HEK293T (cell line): ENCODE measurements around the gene CD24.
"Not testable (repeated sequence)": the region's sequence is repeated elsewhere in the genome, so short reads cannot be mapped to it uniquely, and the experiment has no call there.

ENCODE experiments used
- CTCF ChIA-PET: fragments of 350-600 bp; formaldehyde crosslinking; extraction: SDS; loops from one replicate; lab custom pipeline; 2021; ENCODE audit warnings: antibody characterized with exemption, inconsistent platforms; lab: Yijun Ruan, JAX
- POLR2A ChIA-PET: fragments of 350-600 bp; formaldehyde crosslinking; extraction: SDS; loops from one replicate; lab custom pipeline; 2020; ENCODE audit warnings: antibody characterized with exemption, inconsistent platforms; lab: Yijun Ruan, JAX
- DNase-seq: peaks from one replicate; pipeline ENCODE4 v3.0.0; 2012; ENCODE audit warnings: mixed read lengths; ENCODE audit errors: extremely low spot score
- ARNT ChIP-seq: fragments of 450-650 bp; IDR thresholded peaks from 2 replicates; pipeline ENCODE4 v1.6.1; 2017; ENCODE audit warnings: mild to moderate bottlenecking
- BHLHE40 ChIP-seq: fragments of 450-650 bp; IDR thresholded peaks from 2 replicates; pipeline ENCODE4 v1.6.1; 2016; ENCODE audit warnings: mild to moderate bottlenecking, moderate library complexity, borderline replicate concordance
- CTBP1 ChIP-seq: fragments of 450-650 bp; IDR thresholded peaks from 2 replicates; pipeline ENCODE4 v1.6.1; 2016; ENCODE audit warnings: borderline replicate concordance
- ELF4 ChIP-seq: fragments of 450-650 bp; IDR thresholded peaks from 2 replicates; pipeline ENCODE4 v1.6.1; 2017; ENCODE audit warnings: antibody characterized with exemption
- FOXA1 ChIP-seq: fragments of 450-650 bp; IDR thresholded peaks from 2 replicates; pipeline ENCODE4 v1.6.1; 2016; ENCODE audit warnings: mild to moderate bottlenecking
- FOXK2 ChIP-seq: fragments of 450-650 bp; IDR thresholded peaks from 2 replicates; pipeline ENCODE4 v1.6.1; 2016; ENCODE audit warnings: mild to moderate bottlenecking
- FOXM1 ChIP-seq: fragments of 450-650 bp; IDR thresholded peaks from 2 replicates; pipeline ENCODE4 v1.6.1; 2017; ENCODE audit warnings: mild to moderate bottlenecking, borderline replicate concordance
- HDGF ChIP-seq: fragments of 450-650 bp; IDR thresholded peaks from 2 replicates; pipeline ENCODE4 v1.6.1; 2017; ENCODE audit warnings: antibody characterized with exemption, borderline replicate concordance
- L3MBTL2 ChIP-seq: fragments of 450-650 bp; conservative IDR thresholded peaks from 2 replicates; pipeline ENCODE4 v1.6.1; 2016; ENCODE audit warnings: mild to moderate bottlenecking
- LEF1 ChIP-seq: fragments of 450-650 bp; IDR thresholded peaks from 2 replicates; pipeline ENCODE4 v1.6.1; 2017; ENCODE audit warnings: mild to moderate bottlenecking, borderline replicate concordance
- NFRKB ChIP-seq: fragments of 450-650 bp; IDR thresholded peaks from 2 replicates; pipeline ENCODE4 v1.6.1; 2016; ENCODE audit warnings: mild to moderate bottlenecking, moderate library complexity
- PKNOX1 ChIP-seq: fragments of 450-650 bp; IDR thresholded peaks from 2 replicates; pipeline ENCODE4 v1.6.1; 2016
- SP1 ChIP-seq: fragments of 450-650 bp; IDR thresholded peaks from 2 replicates; pipeline ENCODE4 v1.6.1; 2017
- SUZ12 ChIP-seq: fragments of 450-650 bp; IDR thresholded peaks from 2 replicates; pipeline ENCODE4 v1.6.1; 2016; ENCODE audit warnings: mild to moderate bottlenecking
- TARDBP ChIP-seq: fragments of 450-650 bp; IDR thresholded peaks from 2 replicates; pipeline ENCODE4 v1.6.1; 2016
- ZNF384 ChIP-seq: fragments of 450-650 bp; IDR thresholded peaks from 2 replicates; pipeline ENCODE4 v1.6.1; 2016

Gene CD24

DNA sequence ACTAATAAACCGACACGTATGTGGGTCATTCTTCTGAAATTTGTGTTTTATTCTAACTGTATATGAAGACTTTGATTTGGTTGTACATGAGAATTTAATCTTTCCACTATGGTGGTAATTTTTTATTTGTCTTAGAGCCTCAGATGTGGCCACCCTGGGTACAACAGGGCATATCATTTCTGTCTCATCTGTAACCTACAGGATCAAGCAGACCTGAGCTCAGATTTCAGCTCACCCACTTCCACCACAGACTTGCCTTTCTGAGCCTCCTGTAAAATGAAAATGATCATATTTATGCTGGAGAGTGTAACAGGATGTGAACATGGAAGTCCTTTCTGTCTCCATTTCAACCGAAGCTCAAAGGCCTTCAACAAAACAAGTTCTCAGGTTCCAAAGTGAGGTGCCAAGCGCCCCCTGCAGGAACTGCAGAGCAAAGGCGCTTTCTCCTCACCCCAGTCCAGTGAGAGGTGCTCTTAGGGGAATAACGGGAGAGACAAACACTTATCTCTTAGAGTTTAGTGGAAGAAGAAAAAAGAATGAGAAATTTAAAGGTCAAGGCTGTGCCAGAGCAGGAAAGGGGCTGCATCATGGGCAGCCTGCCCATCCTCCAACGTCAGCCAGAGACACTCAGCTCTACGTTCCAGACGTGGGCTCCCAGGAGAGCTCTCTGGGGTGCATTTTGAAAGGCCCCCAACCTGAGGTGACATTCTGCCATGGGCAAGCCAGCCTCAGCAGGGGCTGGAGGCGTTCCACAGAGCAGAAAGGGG lies 23.0 kb upstream of the CD24 start:
- ChIA-PET CTCF (interaction anchor here (0.6 to 1.6 kb wide), 34 partner anchors 9 to 844 kb away, joined by 3 to 8 read pairs (median 4); no protein-coding TSS in a partner anchor), POLR2A (no interaction called here)
- TF ChIP-seq SP1 (no peak), TARDBP (no peak), ZNF384 (no peak), FOXK2 (no peak), FOXA1 (no peak), ARNT (no peak), FOXM1 (no peak), L3MBTL2 (no peak), NFRKB (no peak), SUZ12 (no peak), ELF4 (no peak), PKNOX1 (no peak), CTBP1 (no peak), BHLHE40 (no peak), LEF1 (no peak), HDGF (no peak)
- DNase-seq = peak; percentile 76

DNA sequence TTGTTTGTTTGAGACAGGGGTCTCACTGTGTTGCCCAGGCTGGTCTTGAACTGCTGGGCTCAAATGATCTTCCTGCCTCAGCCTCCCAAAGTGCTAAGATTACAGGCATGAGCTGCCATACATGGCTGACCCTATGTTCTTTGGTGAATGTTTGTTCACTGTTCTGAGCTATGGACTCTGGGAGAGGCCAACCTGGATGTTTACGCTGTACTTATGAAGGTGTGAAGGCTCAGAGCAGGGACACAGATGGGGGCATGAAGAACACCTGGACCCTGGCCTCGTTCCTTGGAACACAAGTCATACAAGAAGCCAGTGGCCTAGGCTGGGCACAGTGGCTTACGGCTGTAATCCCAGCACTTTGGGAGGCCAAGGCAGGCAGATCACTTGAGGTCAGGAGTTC lies 21.1 kb upstream of the CD24 start:
- no peak for DNase-seq
- no peak for TF ChIP-seq BHLHE40
- no peak for TF ChIP-seq FOXA1
- TF ChIP-seq FOXK2 = no peak
- no peak for TF ChIP-seq FOXM1
- no peak for TF ChIP-seq NFRKB
- TF ChIP-seq ARNT = no peak
- ChIA-PET POLR2A (no interaction called here), CTCF (no interaction called here)

DNA sequence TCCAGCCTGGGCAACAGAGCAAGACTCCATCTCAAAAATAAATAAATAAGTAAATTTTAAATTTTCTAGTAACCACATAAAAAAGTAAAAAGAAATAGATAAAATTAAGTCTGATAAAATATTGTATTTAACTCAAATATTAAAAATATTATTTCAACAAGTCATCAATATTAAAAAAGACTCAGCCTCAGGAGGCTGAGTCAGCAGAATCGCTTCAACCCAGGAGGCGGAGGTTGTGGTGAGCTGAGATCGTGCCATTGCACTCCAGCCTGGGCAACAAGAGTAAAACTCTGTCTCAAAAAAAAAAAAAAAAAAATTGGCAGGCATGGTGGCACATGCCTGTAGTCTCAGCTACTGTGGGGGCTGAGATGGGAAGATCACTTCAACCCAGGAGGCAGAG lies 15.2 kb upstream of the CD24 start:
- POLR2A ChIA-PET, DNase-seq: not testable (repeated sequence)
- CTCF ChIA-PET = interaction anchor here (0.6 to 1.8 kb wide), 2 partner anchors 8 to 206 kb away, joined by 4 to 5 read pairs; no protein-coding TSS in a partner anchor

- CTCF ChIA-PET = interaction anchor here (1.8 kb wide), 1 partner anchor 9 kb away, joined by 5 read pairs; no protein-coding TSS in a partner anchor
- no peak for TF ChIP-seq BHLHE40
- TF ChIP-seq FOXK2 = no peak
- no peak for TF ChIP-seq FOXA1
- TF ChIP-seq ELF4 = no peak
- POLR2A ChIA-PET = no interaction called here
- DNase-seq = no peak
Observed at GRCh38 chr6:106988664-106989063, 14.1 kb upstream of the CD24 start.

DNA sequence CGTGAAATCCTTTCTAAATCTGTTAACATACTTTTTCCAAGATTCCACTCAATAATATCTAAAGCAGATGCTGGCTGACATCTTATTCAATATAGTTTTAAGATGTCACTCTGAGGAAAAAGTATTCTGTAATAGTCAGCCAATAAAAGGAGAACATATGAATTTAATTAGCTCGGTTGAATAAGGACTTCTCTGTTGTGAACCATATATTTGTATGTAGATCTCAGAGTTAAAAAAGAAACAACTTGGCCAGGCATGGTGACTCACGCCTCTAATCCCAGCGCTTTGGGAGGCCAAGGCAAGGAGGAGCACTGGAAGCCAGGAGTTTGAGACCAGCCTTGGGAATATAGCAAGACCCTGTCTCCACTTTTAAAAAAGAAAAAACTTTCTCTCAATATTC lies 7.4 kb upstream of the CD24 start:
- POLR2A ChIA-PET = no interaction called here
- CTCF ChIA-PET = no interaction called here
- TF ChIP-seq SP1 (no peak), HDGF (no peak), L3MBTL2 (no peak), FOXA1 (no peak), CTBP1 (no peak), FOXM1 (no peak), ZNF384 (no peak), BHLHE40 (no peak)

DNA sequence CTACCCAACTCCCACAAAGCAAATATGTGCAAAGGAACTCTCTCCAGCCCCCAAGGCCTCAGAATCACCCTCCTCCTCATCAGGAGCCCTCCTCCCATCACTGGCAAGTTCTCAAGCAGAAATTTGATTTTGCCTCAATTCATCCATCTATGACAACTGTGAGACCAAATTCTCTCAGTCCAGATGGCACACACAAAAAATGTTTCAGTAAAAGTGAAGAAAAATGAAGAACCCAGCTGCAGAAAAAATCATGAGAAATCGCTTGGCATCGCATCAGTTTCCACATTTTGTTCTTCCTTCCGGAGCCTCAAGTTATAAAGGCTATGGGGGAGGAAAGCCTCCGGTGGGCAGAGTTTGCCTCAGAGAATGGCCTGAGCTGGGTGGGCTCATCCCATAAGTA lies 6.4 kb upstream of the CD24 start:
- TF ChIP-seq HDGF (no peak), CTBP1 (no peak), BHLHE40 (no peak), FOXA1 (no peak), ZNF384 (no peak), PKNOX1 (no peak), ELF4 (no peak), ARNT (no peak), SP1 (no peak), SUZ12 (no peak), L3MBTL2 (no peak), FOXK2 (no peak)
- CTCF ChIA-PET = interaction anchor here (1.4 kb wide), 1 partner anchor 17 kb away, joined by 8 read pairs; no protein-coding TSS in a partner anchor
- POLR2A ChIA-PET = no interaction called here
- DNase-seq = no peak

More for the DNA sequence above, 7.4 kb upstream of the CD24 start:
- DNase-seq = no peak

GRCh38 chr6:106979435-106979884 lies 4.9 kb upstream of the CD24 start:
- TF ChIP-seq FOXK2 = no peak
- POLR2A ChIA-PET = no interaction called here
- DNase-seq = peak; percentile 74
- CTCF ChIA-PET = interaction anchor here (0.6 to 1.8 kb wide), 19 partner anchors 11 to 1904 kb away, joined by 3 to 9 read pairs (median 4); no protein-coding TSS in a partner anchor
